NCI-H2227 (cell line): Measurements from ENCODE around the gene UROS.

Source experiments
- DNase-seq: peaks from one replicate; lab custom pipeline; 2025; ENCODE audit not compliant: unreplicated experiment; lab: John Stamatoyannopoulos, UW

Gene UROS

DNA sequence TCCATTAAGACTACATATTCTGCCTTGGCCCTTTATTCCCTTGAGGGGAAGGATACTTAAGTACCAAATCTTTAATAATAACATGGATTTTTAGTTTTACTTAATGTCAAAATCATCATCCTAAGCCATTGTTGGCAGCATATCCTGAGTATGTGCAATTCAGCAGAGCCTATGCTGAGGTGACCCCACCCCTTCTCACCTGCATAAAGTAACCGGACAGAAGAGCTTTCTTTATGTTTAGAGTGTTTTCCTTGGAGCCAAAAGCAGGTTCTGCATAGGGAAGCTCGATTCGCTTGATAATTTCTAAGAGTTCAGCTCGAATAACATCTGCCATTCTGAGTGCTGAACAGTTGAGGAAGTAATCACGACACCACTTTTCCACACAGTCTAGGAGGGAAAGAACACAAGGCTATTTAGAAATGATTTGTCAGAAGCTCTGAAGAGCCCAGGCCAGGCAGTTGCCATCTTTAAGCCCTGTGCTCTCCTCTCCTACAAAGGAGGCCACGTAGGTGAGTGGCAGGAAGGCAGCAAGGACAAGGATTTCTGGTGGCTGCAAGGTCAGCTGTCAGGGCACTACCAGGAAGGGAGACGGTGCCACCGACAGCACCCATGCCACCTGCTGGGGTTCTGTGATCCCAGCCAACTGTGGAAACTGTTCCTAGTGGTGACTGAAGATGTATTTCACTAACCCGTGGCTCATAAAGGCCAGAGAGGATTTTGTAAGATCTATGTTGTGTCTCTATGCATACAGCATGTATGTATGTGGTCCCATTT lies 15.9 kb upstream of the UROS start:
- no peak for DNase-seq

DNA sequence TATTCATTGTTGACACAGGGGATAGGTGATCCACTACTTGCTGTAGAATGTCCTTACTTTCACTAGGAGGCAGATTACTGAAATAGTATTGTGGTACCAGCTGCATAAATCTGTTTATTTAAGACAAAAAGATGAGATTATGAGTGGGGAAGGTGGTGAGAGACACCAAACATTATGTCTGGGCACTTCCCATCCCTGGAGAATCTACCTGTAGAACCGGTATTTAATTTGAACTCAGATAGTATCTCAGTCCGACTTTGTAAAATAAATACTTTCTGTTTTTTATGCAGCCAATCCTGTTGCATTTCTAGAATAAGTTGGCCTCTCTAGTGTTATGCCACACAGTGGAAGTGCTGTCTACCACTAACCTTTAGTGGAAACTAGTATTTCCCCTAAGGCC lies 13.7 kb upstream of the UROS start:
- DNase-seq: no peak

DNA sequence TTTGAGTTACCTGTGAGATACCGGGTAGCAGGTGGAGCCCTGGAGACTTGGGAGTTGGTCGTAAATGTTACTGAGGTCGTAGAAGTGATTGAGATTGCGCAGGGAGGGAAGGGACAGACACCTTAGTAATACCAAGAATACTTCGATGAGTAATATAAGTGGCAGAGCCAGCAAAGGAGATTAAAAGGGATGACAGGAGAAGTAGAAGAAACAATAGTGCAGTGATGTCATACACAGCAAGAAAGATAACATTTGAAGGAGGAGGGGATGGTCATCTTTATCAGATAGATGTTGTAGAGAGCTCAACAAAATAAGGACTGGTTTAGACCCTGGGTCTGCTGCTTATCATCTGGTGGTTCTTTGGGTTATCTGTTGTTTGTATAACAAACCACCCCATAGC lies 5.3 kb upstream of the UROS start:
- no peak for DNase-seq

- DNase-seq: no peak
These were observed 4.1 kb upstream of the UROS start for GRCh38 chr10:125827133-125827532.

- no peak for DNase-seq
These were observed 1.7 kb upstream of the UROS start for GRCh38 chr10:125824736-125825135.

GRCh38 chr10:125823663-125824251 lies 699 bp upstream of the UROS start:
- DNase-seq: no peak

DNA sequence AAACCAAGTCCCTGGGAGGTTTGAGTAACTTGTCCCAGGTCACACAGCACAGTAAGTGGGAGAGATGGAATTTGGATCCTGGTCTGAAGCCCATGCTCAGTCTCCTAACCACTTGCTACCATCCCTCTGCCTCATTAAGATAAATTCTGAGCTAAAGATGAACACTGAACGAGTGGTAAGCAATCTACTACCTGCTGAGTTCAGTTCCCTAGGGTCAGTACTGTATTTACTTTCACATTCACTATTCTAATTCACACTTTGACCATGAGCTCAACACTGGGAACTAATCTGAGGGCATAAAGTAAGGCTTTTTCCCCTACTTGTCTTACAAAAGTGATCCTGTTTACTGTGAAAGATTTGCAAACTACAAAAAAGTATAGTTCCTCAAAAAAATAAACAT lies 2.4 kb downstream of the UROS start:
- DNase-seq: no peak

GRCh38 chr10:125817337-125817946 lies 5.6 kb downstream of the UROS start:
- no peak for DNase-seq

GRCh38 chr10:125816548-125816947 lies 6.5 kb downstream of the UROS start:
- DNase-seq: no peak

GRCh38 chr10:125815764-125816163 lies 7.3 kb downstream of the UROS start:
- no peak for DNase-seq

GRCh38 chr10:125812128-125812750 lies 10.8 kb downstream of the UROS start:
- no peak for DNase-seq

DNA sequence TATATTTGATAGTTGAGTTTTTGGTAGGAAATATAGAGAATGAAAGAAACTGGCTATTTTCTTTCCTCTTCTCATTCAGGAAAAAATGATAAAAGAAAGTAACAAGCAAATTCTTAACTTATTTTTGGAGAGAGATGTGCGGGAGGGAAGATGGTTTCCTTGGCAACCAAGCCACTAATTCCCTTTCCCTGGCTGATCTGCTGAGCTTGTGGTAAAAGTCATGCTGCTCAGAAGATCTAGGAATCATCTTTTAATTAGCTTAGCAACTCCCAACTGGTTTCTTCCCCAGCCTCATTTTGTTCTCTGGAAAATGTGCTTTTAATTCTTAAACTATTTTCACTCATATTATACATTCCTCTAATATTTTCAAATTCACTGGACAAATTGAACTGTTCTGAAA lies 11.8 kb downstream of the UROS start:
- DNase-seq: no peak

DNA sequence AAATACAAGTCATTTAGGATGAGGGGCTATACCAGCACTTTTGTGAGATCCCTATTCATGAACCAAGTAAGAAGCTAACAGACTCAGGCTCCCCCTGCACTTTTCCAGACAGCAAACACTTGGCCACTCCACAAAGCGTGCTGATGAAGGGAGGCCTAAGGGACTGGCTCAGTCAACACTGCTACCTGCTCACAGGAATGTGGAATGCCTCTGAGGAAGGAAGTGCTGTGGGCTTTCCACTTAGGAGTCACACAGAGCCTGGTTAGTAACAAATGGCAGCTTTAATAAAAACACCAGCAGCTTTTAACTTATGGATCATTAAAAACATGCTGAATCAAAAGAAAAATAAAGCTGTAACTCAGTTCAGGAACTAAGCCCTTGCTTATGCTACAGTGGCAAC lies 15.0 kb downstream of the UROS start:
- DNase-seq: no peak

DNA sequence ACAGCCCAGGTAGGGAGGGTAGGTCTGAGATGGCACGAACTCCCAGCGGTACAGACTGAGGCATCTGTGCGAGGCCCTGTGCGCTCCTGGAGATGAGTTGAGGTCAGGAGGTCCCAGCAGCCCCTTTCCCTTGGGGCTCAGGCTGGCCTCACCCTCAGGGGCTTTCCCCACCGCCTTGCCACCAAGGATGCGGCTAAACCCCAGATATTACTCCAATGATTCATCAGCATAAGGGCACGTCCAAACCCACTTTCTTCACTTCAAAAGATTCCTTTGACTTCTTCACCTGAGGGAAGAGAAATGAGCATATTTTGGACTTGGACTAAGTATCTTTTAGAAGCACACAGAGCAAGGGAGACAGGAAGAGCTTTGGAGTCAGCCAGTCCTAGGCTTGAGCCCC lies 20.3 kb downstream of the UROS start:
- no peak for DNase-seq

DNA sequence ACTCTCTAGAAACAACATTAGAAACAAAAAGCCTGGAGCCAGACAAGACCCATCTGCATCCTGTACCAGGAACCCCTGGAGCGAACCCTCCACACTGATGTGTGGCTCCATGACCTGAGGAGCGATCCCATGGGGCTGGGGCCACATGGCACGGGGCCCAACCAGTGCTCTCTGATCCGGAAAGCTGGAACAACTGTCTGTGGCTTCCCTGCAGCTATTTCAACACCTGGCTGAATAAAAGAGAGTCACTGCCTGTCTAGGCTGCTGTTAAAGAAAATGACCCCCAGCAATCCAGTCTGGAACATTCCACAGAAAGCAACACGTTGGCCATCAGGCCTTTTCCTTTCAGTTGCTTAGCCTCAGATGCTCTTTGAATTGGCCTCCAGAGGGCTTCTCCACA lies 20.9 kb downstream of the UROS start:
- DNase-seq: no peak

GRCh38 chr10:125801574-125801973 lies 21.5 kb downstream of the UROS start:
- DNase-seq: no peak

GRCh38 chr10:125799451-125800182 lies 23.4 kb downstream of the UROS start:
- no peak for DNase-seq

DNA sequence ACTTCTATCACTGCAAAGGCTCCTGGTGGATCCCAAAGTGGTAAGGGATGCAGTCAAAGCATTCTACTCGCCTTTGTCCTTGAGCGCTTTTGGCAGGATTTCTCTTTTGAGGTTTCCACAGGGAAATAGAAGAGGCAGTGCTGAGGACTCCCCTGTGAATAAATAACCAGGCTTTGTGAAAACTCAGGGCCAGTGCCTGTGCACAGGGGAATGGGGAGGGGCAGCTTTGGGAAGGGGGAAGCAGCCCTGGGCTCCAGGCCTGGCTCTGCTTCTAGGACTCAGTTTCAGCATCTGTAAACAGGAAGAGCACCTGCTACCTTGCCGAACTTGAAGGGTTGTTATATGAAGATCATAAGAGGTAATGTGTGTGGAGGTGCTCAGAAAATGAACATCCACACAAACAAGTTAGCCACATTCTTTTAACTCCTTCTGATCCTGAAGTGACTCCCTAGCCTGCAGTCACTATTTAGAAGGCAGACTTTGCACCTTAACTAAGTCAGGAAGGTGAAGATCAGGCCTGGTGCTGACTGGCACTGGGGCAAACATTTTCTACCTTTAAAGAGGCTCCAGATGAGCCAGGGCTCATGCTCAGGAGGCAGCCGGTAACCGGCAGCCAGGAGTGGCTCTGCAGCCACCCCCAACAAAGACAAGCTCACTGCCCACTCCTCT lies 24.9 kb downstream of the UROS start:
- DNase-seq: no peak

DNA sequence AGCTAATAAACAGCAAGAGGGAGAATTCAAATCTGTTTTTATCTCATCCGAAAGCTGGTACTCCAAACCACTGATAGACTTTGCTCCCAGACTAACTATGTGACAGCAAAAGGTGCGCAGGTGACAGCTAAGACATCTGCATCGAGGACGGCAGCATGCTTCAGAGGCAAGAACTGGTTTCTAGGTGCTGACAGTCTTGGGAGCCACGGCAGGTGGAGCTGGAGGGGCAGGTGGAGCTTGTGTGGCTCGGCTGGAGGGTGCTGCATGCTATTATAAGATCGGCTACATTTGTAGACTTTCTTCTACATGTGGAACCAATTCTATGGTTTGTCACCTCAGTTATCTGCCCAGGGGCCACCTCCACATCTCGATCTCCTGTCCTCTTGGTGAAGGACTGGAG lies 25.6 kb downstream of the UROS start:
- DNase-seq: no peak

DNA sequence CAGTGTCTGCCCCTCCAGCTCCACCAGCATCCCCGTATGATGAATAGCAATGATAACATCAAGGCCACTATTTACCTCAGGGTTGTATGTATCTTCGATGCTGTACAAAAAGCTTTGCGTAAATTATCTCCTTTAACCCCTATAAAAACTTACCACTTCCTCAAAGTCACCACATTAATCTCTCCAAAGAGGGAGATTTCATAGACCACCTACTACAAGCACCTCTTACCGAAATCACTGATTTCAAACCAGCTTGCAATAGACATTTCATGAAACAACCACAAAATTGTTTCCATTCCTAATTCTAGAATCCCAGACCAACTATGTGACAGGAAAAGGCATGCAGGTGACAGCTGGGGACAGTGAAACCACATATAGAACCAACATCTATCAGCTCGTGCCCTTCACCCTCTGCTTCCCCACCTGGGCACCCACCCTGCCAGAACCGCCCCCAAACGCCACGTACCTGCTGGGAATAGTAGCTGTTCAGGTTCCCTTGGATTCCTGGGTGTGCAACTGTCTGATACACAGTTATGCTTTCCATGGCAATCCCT lies 27.3 kb downstream of the UROS start:
- DNase-seq: no peak

- DNase-seq: no peak
These were observed 27.9 kb downstream of the UROS start for GRCh38 chr10:125795128-125795527.
